ENCODE measurements around the gene CGNL1. TPM values are rescaled to one million over a fixed set of nuclear protein-coding genes. Genes with fewer than 3 reads are reported as not detected.

Gene CGNL1
- total RNA-seq, 4 donors from 2014 or later: 1.6 to 3.3 (median 2.6) TPM

DNA sequence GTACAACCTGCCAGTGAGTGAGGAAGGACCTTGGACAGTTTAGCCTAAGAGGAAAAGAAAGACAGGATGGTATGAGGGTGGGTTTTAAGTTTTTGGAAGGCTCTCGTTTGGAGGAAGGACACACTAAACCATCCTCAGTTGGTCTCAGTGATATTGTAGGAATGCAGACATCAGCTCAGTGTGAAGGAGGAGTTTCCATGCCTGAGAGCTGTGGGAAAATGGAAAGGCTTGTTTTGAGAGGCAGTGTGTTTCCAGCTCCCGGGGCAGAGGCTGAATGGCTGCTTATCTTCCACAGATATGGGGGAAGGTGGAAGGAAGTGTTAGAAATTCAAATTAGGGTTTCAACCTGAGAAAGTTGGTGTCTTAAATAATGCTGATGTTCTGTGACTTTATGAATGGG lies 125.8 kb downstream of the CGNL1 start:
- TF ChIP-seq, protein P1, sequence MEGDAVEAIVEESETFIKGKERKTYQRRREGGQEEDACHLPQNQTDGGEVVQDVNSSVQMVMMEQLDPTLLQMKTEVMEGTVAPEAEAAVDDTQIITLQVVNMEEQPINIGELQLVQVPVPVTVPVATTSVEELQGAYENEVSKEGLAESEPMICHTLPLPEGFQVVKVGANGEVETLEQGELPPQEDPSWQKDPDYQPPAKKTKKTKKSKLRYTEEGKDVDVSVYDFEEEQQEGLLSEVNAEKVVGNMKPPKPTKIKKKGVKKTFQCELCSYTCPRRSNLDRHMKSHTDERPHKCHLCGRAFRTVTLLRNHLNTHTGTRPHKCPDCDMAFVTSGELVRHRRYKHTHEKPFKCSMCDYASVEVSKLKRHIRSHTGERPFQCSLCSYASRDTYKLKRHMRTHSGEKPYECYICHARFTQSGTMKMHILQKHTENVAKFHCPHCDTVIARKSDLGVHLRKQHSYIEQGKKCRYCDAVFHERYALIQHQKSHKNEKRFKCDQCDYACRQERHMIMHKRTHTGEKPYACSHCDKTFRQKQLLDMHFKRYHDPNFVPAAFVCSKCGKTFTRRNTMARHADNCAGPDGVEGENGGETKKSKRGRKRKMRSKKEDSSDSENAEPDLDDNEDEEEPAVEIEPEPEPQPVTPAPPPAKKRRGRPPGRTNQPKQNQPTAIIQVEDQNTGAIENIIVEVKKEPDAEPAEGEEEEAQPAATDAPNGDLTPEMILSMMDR (IDR thresholded peaks at IDR 0.05; ENCODE audit: low read depth): no peak

GRCh38 chr15:57503051-57503702 lies 126.9 kb downstream of the CGNL1 start:
- TF ChIP-seq, protein P1 (IDR thresholded peaks at IDR 0.05; ENCODE audit: low read depth): no peak

DNA sequence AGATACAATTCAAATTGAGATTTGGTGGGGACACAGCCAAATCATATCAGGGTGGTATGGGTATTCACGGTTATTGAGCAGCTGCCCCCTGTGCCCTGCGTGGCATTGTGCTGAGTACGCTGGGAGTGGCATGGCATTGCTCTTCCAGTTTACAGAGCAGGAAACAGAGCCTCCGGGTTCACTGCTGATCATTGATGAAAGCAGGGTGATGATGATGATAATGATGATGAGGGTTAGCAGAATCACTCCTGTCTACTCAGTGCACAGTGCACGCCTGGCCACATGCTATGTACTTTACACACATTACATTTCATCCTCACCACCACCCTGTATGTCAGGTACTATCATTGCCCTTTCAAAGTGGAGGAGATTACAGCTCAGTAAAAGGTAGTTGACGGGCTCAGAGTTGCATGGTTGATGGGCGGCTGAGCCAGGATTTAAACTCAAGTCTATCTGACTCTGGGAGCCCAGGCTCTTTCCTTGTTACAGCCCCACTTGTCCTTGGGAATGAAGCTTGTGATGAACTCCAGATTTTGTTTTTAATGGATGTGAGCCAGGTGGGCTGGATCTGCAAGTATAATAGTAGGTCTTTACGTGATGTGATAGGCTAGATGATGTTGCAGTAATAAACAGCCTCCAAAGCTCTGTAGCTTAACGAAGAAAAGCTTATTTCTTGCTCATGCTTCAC lies 127.8 kb downstream of the CGNL1 start:
- TF ChIP-seq, protein P1 (IDR thresholded peaks at IDR 0.05; ENCODE audit: low read depth): no peak

DNA sequence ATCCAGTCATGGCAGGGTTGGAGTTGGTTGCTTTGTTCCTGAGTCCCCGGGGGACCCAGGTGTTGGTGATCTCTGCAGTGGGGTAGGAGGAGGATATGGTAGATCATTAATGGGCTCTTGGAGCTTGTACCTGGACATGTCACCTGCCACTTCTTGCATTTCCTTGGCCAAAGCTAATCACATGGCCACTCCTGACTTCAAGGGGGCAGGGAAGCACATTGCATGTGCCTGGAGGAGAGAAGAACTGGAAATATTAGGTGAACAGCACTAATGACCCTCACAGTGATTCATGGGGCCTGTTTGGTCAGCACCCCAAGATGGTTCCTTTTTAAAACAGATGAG lies 128.3 kb downstream of the CGNL1 start:
- TF ChIP-seq, protein P1 (IDR thresholded peaks at IDR 0.05; ENCODE audit: low read depth): no peak

DNA sequence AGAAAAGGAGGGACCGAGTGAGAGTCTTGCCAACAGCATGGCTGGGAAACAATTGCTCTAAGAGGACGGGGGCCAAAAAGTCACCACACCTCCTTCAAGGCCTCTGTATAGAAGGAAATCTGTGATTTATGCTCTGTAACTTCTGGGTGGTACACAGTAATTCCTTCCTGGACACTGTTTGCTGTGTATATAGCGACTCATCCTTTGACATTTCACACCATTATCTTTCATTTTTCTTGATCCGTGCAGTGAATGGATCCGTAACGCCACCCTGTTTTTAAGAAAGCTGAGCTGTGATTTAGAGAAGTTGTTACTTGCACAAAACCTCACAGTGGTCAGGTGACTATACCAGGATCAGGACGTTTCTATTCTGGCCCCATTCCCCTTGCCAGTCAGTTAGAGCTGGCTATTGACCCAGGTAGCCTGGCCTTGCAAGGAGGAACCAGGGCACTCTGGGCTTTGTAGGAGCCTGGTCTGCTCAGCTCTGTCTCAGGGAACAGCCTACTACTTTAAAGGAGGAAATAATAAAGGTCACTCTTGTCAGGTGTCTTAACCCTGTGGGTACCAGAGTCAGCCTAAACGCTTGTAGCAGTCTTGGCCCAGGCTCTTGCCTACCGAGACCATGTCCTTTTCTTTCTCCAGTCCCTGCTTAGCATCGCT lies 128.9 kb downstream of the CGNL1 start:
- TF ChIP-seq, protein P1 (IDR thresholded peaks at IDR 0.05; ENCODE audit: low read depth): no peak

GRCh38 chr15:57505949-57506391 lies 129.7 kb downstream of the CGNL1 start:
- TF ChIP-seq, protein P1 (IDR thresholded peaks at IDR 0.05; ENCODE audit: low read depth): no peak

GRCh38 chr15:57506422-57506821 lies 130.1 kb downstream of the CGNL1 start:
- TF ChIP-seq, protein P1 (IDR thresholded peaks at IDR 0.05; ENCODE audit: low read depth): no peak
